ENCODE measurements around the gene RCC1.
"Not testable (repeated sequence)": the region's sequence is repeated elsewhere in the genome, so short reads cannot be mapped to it uniquely, and the experiment has no call there.

Gene RCC1

GRCh38 chr1:28505406-28506187 lies at the start of gene RCC1:
TSS of gene RCC1 (plus strand) at chr1:28506043. CDS start at chr1:28529867, 23,824 bp downstream.
- peak; percentile 99 to 100 for DNase-seq (ENCODE audit: low read depth in 2 of 2)
- peak within 1 kb of the TSS; percentile 71 to 84 for H3K4me3 ChIP-seq (replicated peaks in 1 of 2; ENCODE audit: low read depth in 2 of 2, low read length in 2 of 2)
- TF ChIP-seq CTCF (IDR thresholded peaks at IDR 0.05; ENCODE audit: low read depth, low read length), result no peak

GRCh38 chr1:28456078-28456477 lies 49.8 kb upstream of the RCC1 start:
- no peak overlapping the region for H3K4me3 ChIP-seq (replicated peaks in 1 of 2; ENCODE audit: low read depth in 2 of 2, low read length in 2 of 2)
- peak; percentile 82 to 92 for DNase-seq (ENCODE audit: low read depth in 2 of 2)
- no peak for TF ChIP-seq CTCF (IDR thresholded peaks at IDR 0.05; ENCODE audit: low read depth, low read length)

GRCh38 chr1:28457678-28458077 lies 48.2 kb upstream of the RCC1 start:
- no peak overlapping the region for H3K4me3 ChIP-seq (replicated peaks in 1 of 2; ENCODE audit: low read depth in 2 of 2, low read length in 2 of 2)
- TF ChIP-seq CTCF (IDR thresholded peaks at IDR 0.05; ENCODE audit: low read depth, low read length), result no peak
- DNase-seq (ENCODE audit: low read depth in 2 of 2), result no peak

- no peak overlapping the region for H3K4me3 ChIP-seq (replicated peaks in 1 of 2; ENCODE audit: low read depth in 2 of 2, low read length in 2 of 2)
- no peak for TF ChIP-seq CTCF (IDR thresholded peaks at IDR 0.05; ENCODE audit: low read depth, low read length)
- no peak for DNase-seq (ENCODE audit: low read depth in 2 of 2)
These were observed 47.3 kb upstream of the RCC1 start for GRCh38 chr1:28458237-28459228.

- H3K4me3 ChIP-seq (replicated peaks in 1 of 2; ENCODE audit: low read depth in 2 of 2, low read length in 2 of 2), result no peak overlapping the region
- TF ChIP-seq CTCF (IDR thresholded peaks at IDR 0.05; ENCODE audit: low read depth, low read length), result no peak
- no peak for DNase-seq (ENCODE audit: low read depth in 2 of 2)
These were observed 39.5 kb upstream of the RCC1 start for GRCh38 chr1:28466226-28466778.

- H3K4me3 ChIP-seq (replicated peaks in 1 of 2; ENCODE audit: low read depth in 2 of 2, low read length in 2 of 2), result no peak overlapping the region
- DNase-seq (ENCODE audit: low read depth in 2 of 2), result no peak
- TF ChIP-seq CTCF (IDR thresholded peaks at IDR 0.05; ENCODE audit: low read depth, low read length), result no peak
These were observed 35.7 kb upstream of the RCC1 start for GRCh38 chr1:28470146-28470545.

GRCh38 chr1:28479497-28479896 lies 26.3 kb upstream of the RCC1 start:
- not testable (repeated sequence) for DNase-seq (ENCODE audit: low read depth in 2 of 2); H3K4me3 ChIP-seq (replicated peaks in 1 of 2; ENCODE audit: low read depth in 2 of 2, low read length in 2 of 2)
